Hypothalamus (tissue), 51 donors: Measurements from ENCODE around the gene AKR1C4.
"Not testable (repeated sequence)": the region's sequence is repeated elsewhere in the genome, so short reads cannot be mapped to it uniquely, and the experiment has no call there.

Experiments
- DNase-seq, 51 donors: peaks; one replicate each; lab custom pipeline; 2025; lab: John Stamatoyannopoulos, UW

AKR1C4 gene

DNA sequence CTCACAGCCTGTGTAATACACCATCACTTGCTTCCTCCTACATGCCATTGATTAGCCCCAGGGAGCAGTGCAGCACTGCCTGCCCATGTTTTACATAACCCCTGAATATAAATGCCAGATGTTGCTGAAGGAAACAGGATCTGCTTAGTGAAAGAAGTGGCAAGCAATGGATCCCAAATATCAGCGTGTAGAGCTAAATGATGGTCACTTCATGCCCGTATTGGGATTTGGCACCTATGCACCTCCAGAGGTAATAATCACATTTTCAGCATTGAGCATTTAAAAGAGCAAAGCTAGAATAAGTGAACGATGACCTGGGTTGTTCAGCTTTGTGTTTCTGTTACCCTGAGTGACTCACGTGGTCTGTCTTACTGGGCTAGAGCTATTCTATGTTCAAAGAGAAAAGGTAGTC, at the start of gene AKR1C4:
AKR1C4 (plus strand) TSS at position 136 of the 412 bp plus-strand sequence; CDS start at position 167, 31 bp downstream.
- no peak for DNase-seq

DNA sequence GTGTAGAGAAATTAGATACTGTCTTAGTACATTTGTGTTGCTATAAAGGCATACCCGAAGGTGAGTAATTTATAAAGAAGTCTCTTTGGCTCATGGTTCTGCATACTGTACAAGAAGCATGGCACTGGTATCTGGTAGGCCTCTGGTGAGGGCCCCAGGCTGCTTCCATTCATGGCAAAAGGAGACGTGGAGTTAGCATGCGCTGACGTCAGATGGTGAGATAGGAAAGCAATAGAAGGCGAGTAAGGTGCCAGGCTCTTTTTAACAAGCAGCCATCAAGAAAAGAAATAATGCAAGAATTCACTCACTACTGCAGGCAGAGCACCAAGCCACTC, 49.8 kb upstream of the AKR1C4 start:
- no peak for DNase-seq

DNA sequence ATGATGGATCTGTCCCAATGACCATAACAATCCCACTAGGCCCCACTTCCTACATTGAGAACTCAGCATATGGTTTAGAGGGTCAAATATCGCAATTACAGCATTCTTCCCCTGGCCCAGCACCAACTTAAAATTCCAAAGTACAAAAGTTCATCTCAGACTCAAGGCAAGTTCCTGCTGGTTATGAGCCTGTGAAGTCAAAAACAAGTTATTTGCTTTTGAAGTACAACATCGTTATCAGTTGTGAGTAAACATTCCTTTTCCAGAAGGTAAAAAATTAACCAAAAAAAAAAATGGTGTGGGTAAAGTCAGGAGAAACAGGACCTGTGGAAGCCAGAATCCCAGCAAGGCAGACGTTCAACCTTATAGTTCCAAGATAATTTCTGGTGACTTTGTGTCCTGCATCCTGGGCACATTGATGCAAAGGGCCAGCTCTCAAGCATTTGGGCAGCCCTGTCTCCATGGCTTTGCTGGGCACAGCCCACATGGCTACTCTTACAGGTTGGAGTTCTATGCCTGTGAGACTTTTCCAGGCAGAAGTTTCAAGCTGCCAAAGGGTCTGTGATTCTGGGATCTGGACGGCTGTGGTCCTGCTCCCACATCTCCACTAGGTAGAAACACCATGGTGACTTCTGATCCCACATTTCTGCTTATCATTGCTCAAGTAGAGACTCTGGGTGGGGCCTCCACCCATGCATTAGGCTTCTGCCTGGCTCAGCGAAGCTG, 49.2 kb upstream of the AKR1C4 start:
- no peak for DNase-seq

GRCh38 chr10:5147981-5148677, 48.5 kb upstream of the AKR1C4 start:
- no peak for DNase-seq

DNA sequence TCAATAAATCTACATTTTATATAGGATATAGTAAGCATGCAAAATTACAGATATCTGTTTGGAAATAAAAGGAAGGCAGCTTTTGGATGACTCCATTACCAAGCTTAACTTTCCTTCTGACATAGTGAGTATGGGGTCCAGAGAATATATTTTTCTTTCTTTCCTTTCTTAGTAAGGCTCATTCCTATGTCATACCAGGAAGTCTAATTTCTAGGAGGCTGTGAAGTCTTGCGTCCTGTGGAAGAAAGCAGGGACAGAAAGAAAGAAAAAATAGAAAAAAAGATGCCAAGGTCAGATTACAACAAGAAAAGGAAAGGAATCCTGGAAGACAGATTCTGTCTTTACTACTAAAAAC, 48.0 kb upstream of the AKR1C4 start:
- no peak for DNase-seq

DNA sequence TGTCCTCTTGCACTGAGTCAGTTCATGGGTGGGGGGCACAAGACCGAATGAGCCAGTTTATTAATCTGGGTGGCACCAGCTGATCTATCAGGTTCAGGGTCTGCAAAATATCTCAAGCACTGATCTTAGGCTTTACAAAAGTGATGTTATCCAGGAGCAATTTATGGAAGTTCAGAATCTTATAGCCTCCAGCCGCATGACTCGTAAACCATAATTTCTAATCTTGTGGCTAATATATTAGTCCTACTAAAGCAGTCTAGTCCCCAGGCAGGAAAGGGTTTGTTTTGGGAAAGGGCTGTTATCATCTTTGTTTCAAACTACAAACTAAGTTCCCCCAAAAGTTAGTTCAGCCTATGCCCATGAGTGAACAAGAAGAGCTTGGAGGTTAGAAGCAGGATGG, 45.6 kb upstream of the AKR1C4 start:
- no peak for DNase-seq

DNA sequence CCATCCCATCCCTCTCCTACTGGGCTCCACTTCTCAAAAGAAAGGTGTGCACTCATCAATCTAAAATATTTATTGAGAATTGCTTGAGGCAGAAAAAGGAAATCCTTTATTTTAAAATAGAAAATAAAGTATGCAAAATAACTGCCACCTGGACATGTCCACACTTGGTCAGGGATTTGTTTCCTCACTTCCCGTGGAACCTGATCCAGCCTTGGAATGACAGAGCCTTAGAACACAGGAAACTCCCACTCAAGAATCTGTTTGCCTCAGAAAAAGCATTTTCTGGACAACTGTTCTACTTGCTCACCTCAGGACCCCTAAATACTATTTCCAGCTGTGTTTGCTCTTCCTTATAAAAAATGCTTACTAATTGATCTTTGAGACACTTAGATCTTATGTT, 40.7 kb upstream of the AKR1C4 start:
- no peak for DNase-seq

GRCh38 chr10:5157501-5157900, 39.1 kb upstream of the AKR1C4 start:
- DNase-seq = no peak

DNA sequence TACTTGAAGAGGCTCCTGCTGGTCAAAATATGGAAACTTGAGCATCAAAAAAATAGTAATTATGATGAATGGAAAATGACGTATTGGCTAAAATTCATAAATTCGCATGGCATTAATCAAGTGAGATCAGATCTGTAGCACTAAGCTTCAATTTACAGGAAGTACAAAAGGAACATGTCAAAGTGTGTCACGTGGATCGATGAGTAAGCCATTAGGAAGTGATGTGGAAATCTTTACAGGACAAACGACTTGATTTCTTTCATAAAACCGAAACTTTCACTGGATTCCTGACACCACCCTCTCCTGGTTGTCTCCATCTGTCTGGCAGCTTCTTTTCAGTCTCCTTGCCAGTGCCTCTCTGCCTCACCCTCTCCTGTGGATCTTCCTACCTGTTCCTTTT, 37.5 kb upstream of the AKR1C4 start:
- DNase-seq = no peak

DNA sequence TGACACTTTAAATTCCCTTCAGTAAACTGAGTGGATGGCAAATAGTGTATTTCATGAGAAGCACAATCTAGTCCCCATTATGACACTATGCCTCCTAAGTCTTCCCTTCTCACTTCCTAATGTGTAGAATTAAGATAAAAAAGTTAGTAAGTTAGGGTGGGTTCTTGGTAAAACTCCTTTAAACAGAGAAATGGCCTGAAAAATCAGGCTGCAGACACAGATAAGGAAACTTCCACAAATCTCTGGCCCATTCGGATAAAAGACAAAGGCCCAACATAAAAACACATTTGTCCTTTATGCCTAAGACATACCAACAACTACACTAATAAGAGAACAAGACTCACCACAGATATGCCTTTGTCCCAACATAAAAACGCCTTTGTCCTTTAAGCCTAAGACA, 33.1 kb upstream of the AKR1C4 start:
- no peak for DNase-seq

- DNase-seq = no peak
These were observed 30.9 kb upstream of the AKR1C4 start for GRCh38 chr10:5165738-5166137.

GRCh38 chr10:5168897-5169420, 27.7 kb upstream of the AKR1C4 start:
- DNase-seq = no peak

DNA sequence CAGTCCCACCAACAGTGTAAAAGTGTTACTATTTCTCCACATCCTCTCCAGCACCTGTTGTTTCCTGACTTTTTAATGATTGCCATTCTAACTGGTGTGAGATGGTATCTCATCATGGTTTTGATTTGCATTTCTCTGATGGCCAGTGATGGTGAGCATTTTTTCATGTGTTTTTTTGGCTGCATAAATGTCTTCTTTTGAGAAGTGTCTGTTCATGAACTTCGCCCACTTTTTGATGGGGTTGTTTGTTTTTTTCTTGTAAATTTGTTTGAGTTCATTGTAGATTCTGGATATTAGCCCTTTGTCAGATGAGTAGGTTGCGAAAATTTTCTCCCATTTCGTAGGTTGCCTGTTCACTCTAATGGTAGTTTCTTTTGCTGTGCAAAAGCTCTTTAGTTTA, 21.1 kb upstream of the AKR1C4 start:
- not testable (repeated sequence) for DNase-seq

- not testable (repeated sequence) for DNase-seq
These were observed 16.1 kb upstream of the AKR1C4 start for GRCh38 chr10:5180503-5180902.

GRCh38 chr10:5183923-5184322, 12.7 kb upstream of the AKR1C4 start:
- no peak for DNase-seq

GRCh38 chr10:5184987-5185775, 11.5 kb upstream of the AKR1C4 start, which contains the start of gene AKR1C8:
TSS of gene AKR1C8 (minus strand) at chr10:5185150. CDS start at chr10:5185104, 46 bp downstream.
- DNase-seq = no peak

GRCh38 chr10:5187867-5188266, 8.8 kb upstream of the AKR1C4 start:
- DNase-seq = no peak

GRCh38 chr10:5188358-5188757, 8.3 kb upstream of the AKR1C4 start:
- no peak for DNase-seq

GRCh38 chr10:5194431-5194830, 2.2 kb upstream of the AKR1C4 start:
- DNase-seq = no peak

DNA sequence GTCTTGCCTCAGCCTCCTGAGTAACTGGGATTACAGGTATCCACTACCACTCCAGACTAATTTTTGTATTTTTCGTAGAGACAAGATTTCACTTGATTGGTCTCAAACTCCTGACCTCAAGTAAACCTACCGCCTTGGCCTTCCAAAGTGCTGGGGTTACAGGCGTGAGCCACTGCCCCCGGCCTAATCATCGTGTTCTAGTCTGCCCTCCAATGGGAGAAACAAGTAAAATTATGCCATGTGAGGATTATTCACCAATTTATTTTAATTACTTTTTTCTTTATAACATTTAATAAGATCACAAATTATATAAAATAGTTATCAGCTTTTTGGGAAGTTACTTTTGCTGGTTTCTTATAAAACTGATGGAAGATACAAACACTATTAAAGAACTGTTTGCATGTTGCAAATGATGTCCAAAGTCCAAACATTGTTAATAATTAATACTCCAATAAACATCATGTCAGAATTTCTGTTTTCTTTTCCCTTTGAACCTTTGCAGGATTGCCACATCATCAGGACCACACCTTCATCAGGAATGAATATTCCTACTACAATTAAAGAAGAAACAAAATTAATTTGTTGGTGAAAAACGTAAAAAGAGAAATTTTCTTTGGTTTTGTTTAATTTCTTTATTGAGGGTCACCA, 786 bp upstream of the AKR1C4 start:
- DNase-seq = no peak

DNA sequence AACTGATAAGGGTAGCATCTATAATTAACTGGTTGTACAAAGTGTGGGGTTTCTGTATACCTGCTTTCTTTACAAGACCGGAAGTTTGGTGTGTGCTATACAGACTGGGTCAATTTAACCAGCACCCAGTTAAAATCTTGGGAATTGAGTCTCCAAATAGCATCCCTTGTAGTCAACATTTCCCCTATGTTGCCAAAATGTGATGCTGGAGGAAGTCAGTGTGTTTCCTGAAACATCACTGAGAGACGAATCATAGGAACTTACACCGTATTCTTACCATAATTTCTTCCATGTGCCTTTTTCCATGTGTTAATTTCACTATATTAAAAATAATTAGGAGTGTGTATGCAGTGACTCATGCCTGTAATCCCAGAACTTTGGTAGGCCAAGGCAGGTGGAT, 1.7 kb downstream of the AKR1C4 start:
- DNase-seq = no peak
